Ovary (tissue), 9 donors: ENCODE data around the gene GFRA1. TPM values are rescaled to one million over a fixed set of nuclear protein-coding genes. Genes with fewer than 3 reads are reported as not detected.

ENCODE experiments used
- DNase-seq, 5 donors: peaks; one replicate each; pipeline ENCODE4 v3.0.0-alpha.2; 2019 to 2020
- H3K27ac ChIP-seq, 2 donors: fragments of 200-600 bp; one replicate each; pipeline versions ENCODE4 v1.5.1 to v1.8.0; 2019 to 2022
- H3K27me3 ChIP-seq: fragments of 200-600 bp; one replicate; pipeline ENCODE4 v1.8.0; 2022
- H3K36me3 ChIP-seq: fragments of 200-600 bp; sonication (generic); one replicate; pipeline ENCODE4 v1.5.1; 2019
- H3K4me1 ChIP-seq: one replicate; pipeline ENCODE4 v1.8.1; 2013; ENCODE audit warnings: mild to moderate bottlenecking, moderate library complexity; ENCODE audit not compliant: insufficient read depth
- H3K4me3 ChIP-seq: fragments of 200-600 bp; sonication (generic); one replicate; pipeline ENCODE4 v1.5.1; 2017
- H3K9me3 ChIP-seq, 2 donors: fragments of 200-600 bp in 1 of 2; sonication (generic) in 1 of 2; one replicate each; pipeline versions ENCODE4 v1.5.1 to v1.8.1; 2013 to 2019; ENCODE audit warnings: mild to moderate bottlenecking in 1 of 2, moderate library complexity in 1 of 2
- CTCF ChIP-seq, 3 donors: fragments of 450-650 bp in 2 of 3; fragments of 200-600 bp in 1 of 3; IDR thresholded peaks; one replicate each; pipeline versions ENCODE4 v1.5.1 to v1.8.0; 2016 to 2022; ENCODE audit warnings: antibody characterized with exemption in 3 of 3, mild to moderate bottlenecking in 1 of 3
- EP300 ChIP-seq: sonication (generic); formaldehyde crosslinking; IDR thresholded peaks from one replicate; pipeline ENCODE4 v1.6.1; 2017; ENCODE audit warnings: antibody characterized with exemption
- POLR2A ChIP-seq: fragments of 450-650 bp; IDR thresholded peaks from one replicate; pipeline ENCODE4 v1.6.1; 2017; ENCODE audit warnings: antibody characterized with exemption, mild to moderate bottlenecking, moderate library complexity
- WGBS, 3 donors: extraction: QIAGEN DNeasy Blood & Tissue Kit in 1 of 3; methylation state at CpG; one replicate each; pipeline versions ENCODE4 v1.1.5 to v1.1.7; 2013 to 2017; 5-methylcytosine and 5-hydroxymethylcytosine counted together
- intact Hi-C, 4 donors: fragments of 100-400 bp; cut with DNase I; formaldehyde crosslinking; loops; one replicate each; pipeline versions ENCODE4 v1.11.0 to v1.15.1; 2022 to 2023
- polyA plus RNA-seq, 2 donors: library from polyadenylated mRNA; stranded (reverse); fragments of 200-250 nt in 1 of 2; fragments of 350-450 nt in 1 of 2; fragmentation: Illumina TruSeq in 1 of 2; extraction: RNeasy Lipid Tissue Mini Kit (QIAGEN cat#74804) in 1 of 2; gene quantifications; one replicate each; pipeline ENCODE4 v1.2.3, GENCODE V29; 2013 to 2014
- total RNA-seq, 7 donors: library from RNA; depleted of rRNA in 2 of 7; stranded (reverse); fragments of >200 nt in 2 of 7; fragmentation: NEBNext Ultra II Directional in 3 of 7; extraction: Animal tissue kit (Norgen Biotek cat#: 25700) in 3 of 7; gene quantifications; one replicate each; pipeline versions ENCODE4 v1.1.0 to v1.2.4, GENCODE V29; 2016 to 2023
- donor health status: DM: no; HTN: no; CAD: no; lungs with moderate emphysema.
- donor health status: DM: no; HTN: no; CAD: no.
- donor health status: Bipolar disorder and iron deficiency.
- donor health status: DM: yes; HTN: yes; CAD: no.
- donor health status: DM: no; HTN: no; CAD: no.
- donor health status: DM: yes; HTN: yes; CAD: no.

GFRA1 gene
- total and polyA plus RNA-seq, 9 donors: 3.1 to 28.4 (median 11.8) TPM

GRCh38 chr10:116263870-116264655, 8.9 kb downstream of the GFRA1 start:
- Histone ChIP-seq H3K9me3 (no peaks in the 10 kb centered on the region), H3K4me3 (no peak overlapping the region), H3K27me3 (no peaks in the 10 kb centered on the region), H3K4me1 (no peaks in the 10 kb centered on the region), H3K36me3 (no peaks in the 10 kb centered on the region), H3K27ac (no peak overlapping the region)
- DNase-seq: no peak
- TF ChIP-seq EP300 (no peak), POLR2A (no peak), CTCF (IDR thresholded peaks at IDR 0.05) (no peak)
- WGBS, 3 donors: 85% methylated on average over 7 of the region's 7 CpGs
- intact Hi-C loops: no loop called here

GRCh38 chr10:116262678-116263077, 10.3 kb downstream of the GFRA1 start:
- H3K4me1 ChIP-seq: no peaks in the 10 kb centered on the region
- DNase-seq: no peak
- H3K27ac ChIP-seq: no peak overlapping the region
- intact Hi-C loops: no loop called here
- H3K36me3 ChIP-seq: no peaks in the 10 kb centered on the region
- H3K4me3 ChIP-seq: no peak overlapping the region
- TF ChIP-seq EP300 (no peak), CTCF (IDR thresholded peaks at IDR 0.05) (no peak), POLR2A (no peak)
- WGBS, 3 donors: 87 to 95% (median 94%) methylated on average over 3 of the region's 3 CpGs
- H3K9me3 ChIP-seq: no peaks in the 10 kb centered on the region
- no peaks in the 10 kb centered on the region for H3K27me3 ChIP-seq

GRCh38 chr10:116260599-116260998, 12.4 kb downstream of the GFRA1 start:
- DNase-seq: no peak
- WGBS, 3 donors: 53 to 59% (median 58%) methylated on average over 2 of the region's 2 CpGs
- intact Hi-C loops: no loop called here

GRCh38 chr10:116259638-116260037, 13.4 kb downstream of the GFRA1 start:
- DNase-seq: no peak
- no peak overlapping the region for H3K4me3 ChIP-seq
- no peak for TF ChIP-seq CTCF (IDR thresholded peaks at IDR 0.05)
- TF ChIP-seq EP300: no peak
- TF ChIP-seq POLR2A: no peak
- intact Hi-C loops: no loop called here
- no peaks in the 10 kb centered on the region for H3K27me3 ChIP-seq
- peaks cover 14% of the 10 kb centered on the region for H3K4me1 ChIP-seq
- H3K9me3 ChIP-seq: no peaks in the 10 kb centered on the region
- whole genome bisulfite sequencing, 3 donors: 89 to 94% (median 92%) methylated on average over 3 of the region's 3 CpGs
- no peaks in the 10 kb centered on the region for H3K36me3 ChIP-seq
- H3K27ac ChIP-seq: no peak overlapping the region

More at GRCh38 chr10:116260599-116260998, 12.4 kb downstream of the GFRA1 start:
- Histone ChIP-seq H3K4me3 (no peak overlapping the region), H3K9me3 (no peaks in the 10 kb centered on the region), H3K36me3 (no peaks in the 10 kb centered on the region), H3K4me1 (peaks cover 8% of the 10 kb centered on the region), H3K27me3 (no peaks in the 10 kb centered on the region), H3K27ac (no peak overlapping the region)
- TF ChIP-seq EP300: no peak
- TF ChIP-seq CTCF (IDR thresholded peaks at IDR 0.05): no peak
- TF ChIP-seq POLR2A: no peak
